HG03045 (cell line): ENCODE measurements around the gene KCNIP4.

Experiments
- ATAC-seq: cut with Tn5 transposase; IDR thresholded peaks from one replicate; pipeline ENCODE4 v1.9.1; 2021; ENCODE audit warnings: mild to moderate bottlenecking, moderate library complexity; ENCODE audit not compliant: unreplicated experiment

Gene KCNIP4

DNA sequence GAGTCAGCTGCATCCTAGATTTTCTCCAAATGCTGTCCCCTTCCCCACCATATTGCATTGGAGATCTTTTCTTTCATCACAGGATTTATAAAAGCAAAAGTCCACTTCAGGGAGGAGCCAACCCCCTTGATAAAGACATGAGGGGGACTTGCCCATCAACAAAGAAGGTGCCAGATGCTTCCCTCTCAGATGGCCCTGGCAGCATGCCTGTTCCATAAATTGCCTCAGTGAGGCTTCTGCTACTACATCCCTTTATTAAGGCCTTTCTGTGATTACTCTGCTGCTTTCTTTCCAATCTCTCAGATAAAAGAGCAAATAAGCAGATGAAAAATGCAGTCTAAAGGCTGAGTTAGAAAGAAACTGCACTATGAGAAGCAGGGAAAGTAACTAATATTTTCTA is 736.7 kb downstream of the KCNIP4 start:
- no peak for ATAC-seq

DNA sequence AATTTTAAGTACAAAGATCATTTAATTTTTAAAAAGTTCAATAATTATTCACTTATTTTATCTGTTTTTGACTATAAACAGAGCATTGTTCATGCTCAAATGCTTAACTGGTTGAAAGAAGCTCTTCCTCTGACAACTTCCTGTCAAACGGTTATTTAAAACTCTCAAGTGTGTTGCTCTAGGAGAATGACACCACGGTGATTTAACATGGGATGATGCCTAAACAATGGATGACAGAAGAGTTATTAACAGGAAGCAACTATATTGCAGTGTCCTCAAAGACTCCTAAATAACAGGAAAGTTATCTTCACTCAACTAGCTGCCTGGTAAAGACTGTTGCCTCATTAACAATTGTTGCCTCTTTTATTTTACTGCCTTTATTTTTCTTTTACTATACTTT is 738.7 kb downstream of the KCNIP4 start:
- ATAC-seq: no peak

DNA sequence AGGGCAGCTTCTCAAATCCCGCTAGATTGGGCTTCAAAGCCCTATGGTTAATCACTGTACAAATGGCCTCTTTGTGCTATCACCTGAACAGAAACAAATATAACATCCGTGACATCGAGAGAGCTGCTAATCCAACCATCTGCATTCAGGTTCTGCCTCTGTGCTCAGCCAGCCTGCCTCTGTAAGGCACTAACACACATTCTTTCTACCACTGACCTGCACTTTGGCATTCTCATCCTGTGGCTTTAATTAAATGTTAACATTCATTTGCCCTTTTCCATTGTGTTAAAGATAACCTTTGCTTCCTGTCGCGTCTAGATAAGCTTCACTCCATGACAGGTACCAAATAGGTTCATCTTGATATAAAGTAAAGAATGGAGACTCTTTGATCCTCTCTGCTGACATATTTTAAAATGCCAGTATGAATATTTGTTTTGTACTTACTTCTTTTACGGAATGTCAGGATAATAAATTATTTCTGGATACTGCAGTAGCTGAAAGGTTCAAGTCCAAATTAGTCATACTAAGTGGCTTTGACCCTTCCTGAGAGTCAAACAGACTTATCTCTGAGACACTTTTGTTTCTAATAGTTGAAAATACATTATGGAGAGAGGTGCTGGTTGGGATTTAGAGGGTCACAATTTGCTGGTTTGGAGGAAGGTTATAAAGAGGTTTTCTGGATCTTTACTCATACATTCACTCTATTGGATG is 742.6 kb downstream of the KCNIP4 start:
- no peak for ATAC-seq

DNA sequence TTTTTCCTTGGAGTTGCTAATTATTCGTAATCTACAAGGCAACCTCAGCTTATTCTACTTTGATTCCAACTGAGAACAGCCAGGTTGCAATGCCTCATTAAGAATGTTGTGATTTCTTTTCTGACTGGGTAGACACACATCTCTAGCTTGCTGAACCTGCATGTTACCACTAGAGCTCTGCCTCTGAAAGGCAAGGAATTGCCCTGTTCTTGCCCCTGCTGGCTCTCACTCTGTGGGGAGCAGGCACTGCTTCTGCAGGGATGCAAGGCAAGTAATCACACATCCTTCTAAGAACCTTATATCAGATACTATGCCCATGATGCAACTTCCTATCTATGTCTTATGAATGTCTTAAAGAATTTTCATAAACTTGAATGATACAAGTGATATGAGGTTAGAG is 745.2 kb downstream of the KCNIP4 start:
- no peak for ATAC-seq

DNA sequence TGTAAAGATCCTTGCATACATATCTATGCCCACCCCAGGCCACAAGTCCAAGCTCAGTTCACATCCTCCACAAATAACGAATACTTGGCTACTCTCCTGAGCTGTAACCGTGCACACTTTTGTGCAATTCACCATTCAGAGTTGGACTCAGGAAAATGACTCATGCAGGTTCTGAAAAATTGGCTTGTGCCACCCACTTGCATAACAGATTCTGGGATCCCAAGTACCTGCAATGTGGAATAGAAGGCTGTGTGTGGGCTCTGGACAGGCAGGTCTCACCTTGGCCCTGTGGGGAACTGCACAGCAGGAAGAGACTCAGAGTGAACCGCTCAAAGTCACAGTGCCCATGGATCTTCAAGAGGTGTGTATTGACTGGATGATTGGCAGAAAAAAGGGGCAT is 745.6 kb downstream of the KCNIP4 start:
- no peak for ATAC-seq

DNA sequence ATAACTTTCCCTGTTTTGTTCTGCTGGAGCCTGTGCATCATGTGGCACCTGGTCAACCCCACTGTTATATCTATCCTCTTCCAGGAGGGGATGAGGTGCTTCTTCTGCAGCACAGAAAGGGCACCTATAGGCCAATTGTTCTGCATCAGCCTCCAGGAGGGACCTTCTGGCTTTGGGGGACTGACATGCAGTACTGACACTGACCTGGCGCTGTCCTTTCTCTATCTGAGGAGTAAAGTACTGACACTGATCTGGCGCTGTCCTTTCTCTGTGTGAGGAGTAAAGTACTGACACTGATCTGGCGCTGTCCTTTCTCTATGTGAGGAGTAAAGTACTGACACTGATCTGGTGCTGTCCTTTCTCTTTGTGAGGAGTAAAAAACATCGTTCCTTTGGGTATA is 749.9 kb downstream of the KCNIP4 start:
- no peak for ATAC-seq

DNA sequence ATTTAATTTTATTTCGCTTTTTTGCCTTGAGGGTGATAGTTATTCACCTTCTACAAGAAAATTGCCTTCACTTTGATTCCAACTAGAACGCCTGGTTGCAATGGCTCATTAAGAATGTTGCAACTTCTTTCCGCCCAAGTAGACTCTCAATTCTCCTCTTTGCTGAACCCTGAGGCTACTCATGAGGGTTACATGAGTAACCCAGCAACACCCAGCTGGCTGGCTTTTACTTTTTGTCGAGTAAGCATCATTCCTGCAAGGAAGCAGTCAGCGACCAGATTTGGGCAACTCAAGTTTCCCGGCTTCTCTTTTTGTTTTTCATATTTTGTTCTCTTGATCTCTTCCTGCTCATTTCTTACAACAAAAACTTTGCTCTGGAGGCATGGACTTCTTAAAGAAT is 752.9 kb downstream of the KCNIP4 start:
- no peak for ATAC-seq

DNA sequence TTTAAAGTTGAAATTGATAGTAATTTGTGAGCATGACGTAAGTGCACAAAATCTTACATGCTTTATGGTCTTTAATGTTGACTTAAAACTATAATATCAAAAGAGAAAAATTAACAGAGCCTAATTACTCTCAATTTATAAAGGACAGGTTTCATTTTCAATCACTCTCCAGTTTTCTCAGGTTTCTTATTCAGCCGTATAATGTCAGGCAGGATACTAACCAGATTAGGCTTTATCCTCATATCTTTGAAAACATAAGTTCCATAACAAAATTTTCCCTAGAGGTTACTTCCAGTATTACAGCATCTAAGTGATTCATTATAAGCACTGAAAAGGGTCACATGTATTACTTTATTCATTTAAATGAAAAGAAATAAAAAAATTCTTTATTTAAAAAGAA is 756.2 kb downstream of the KCNIP4 start:
- no peak for ATAC-seq

DNA sequence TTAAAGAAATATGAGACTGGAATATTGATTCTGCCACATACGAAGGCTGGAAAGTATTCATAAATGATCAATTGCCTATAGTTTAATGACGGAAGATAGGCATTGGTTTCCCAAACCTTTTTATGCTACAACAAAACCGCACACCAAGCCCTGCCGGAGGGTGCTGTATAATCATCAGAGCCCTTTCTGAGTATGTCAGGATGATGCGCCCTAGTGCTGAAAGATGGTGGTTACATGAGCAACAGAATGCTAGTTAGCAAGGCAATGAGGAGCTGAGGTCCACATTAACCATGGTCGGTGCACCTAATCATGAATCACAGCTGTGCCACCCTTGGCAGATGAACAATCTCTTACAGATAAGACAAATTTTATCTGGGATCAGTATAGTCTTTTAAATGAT is 757.3 kb downstream of the KCNIP4 start:
- ATAC-seq: no peak

DNA sequence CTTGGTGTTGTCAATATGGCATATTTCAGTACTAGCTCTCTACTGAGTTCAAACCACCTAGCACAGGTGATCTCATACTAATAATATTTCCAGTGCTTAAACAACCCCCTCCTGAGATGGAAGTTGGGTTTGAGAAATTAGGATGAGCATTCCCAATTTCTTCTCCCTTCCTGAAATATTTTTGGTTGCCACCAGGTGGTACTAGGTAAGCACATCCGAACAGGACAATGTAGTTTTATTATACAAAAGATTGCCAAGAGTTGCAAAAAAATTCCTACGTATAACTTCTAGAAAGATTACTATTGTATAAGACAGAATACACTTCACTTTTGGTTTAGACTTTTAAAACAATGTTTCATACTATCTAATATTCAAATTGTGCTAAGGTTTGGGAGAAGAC is 763.8 kb downstream of the KCNIP4 start:
- ATAC-seq: no peak

DNA sequence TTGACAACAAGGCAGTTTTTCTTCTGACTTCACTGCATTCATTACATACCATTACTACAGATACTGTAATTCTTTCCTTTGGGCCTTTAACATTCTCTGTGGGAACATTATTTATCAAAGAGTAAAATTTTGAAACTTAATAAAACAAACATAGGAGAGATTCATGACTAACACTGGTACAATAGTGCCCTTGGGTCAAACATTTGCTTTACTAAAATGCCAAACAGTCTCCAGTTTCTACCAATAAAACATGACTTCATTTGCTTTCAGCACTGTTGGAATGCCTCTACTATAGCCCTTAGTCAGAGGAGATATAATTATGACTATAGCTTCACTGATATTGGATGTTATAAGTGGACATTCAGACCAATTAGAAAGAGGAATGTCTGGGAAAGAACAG is 766.9 kb downstream of the KCNIP4 start:
- no peak for ATAC-seq

DNA sequence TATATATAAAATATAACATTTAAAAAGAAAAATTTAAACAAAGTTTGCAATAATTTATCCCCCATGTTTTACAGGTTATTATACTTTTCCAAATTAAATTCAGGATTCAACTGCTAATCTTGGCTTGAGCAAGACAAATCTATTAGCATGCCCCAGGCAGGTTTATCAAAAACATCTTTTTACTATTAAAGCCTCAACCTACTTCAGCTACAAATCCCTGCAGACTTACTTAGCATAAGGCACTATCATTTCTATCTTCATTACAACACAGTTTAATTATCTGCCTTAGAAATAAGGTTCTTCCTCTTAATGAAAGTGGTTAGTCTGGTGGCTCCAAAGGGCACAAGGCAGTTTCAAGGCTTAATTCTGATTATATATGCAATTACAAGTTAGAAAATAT is 770.7 kb downstream of the KCNIP4 start:
- ATAC-seq: no peak

DNA sequence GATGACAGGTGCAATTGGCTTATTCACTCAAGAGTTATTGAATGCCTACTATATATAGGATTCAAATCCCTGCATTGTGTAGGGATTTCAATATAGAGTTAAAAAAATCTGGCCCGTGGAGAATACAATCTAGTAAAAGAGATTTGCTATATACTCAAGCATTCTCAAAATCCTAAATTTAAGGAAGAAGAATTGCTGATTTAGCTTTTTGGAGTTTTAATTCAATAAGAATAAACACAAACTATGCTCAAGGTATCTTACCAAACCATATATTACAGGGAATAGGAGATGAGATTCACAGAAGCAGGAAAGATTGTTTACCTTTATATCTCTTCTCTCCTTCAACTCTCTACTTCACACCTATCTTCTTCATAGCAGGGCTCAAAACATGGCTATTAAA is 771.5 kb downstream of the KCNIP4 start:
- ATAC-seq: no peak

DNA sequence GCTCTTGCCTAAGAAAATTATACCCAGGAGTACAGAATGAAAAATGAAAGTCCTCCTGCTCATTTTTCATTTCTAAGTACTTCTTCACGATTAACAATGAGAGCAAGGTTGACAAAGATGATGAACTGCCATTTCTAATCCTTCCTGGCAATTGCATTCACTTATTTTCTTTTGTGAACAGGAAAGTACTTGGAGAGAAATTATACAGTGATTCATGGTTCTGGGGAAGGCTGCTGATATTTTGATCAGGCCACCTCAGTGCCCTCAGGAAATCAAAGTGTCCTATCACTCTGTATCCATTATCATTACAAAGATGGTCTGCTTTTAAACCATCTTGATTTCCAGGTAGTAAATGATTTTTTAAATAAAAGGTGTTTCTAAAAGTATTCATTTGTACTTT is 780.9 kb downstream of the KCNIP4 start:
- no peak for ATAC-seq

DNA sequence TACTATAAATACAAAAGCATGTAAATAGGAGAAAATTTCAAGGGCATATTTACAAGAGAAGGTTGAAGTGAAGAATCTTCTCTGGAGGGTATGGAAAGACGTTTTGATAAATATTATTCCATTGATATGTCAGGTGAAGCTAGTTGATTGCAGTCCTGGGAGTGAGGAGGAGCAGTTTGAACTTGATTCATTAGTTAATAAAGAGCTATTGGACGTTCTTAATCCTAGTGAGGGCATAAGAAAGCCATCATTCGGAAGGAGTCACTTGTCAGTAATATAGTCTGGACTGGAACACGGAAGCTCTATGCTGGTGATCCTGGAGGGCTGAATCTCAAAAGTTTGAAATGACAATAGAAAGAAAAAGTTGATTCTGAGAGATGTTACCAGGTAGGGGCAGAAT is 793.2 kb downstream of the KCNIP4 start:
- ATAC-seq: no peak

DNA sequence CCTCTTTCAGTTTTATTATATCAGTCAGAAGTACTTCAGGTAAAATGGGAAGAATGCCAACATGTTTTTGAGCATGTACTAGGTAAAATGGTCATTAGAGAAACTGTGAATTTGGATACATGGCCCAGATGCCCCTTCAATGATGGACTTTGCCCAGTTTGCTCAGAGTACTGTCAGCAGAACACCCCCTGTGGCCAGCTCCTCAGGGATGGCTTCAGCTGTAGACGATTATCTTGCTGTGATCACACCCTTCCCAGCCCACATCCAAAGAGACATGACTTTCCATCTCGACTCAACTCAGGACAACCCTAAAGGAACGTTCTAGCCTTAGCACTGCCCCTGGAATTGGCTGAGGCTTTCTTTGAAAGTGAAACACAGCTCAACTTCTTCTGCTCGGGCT is 809.2 kb downstream of the KCNIP4 start:
- ATAC-seq: no peak

DNA sequence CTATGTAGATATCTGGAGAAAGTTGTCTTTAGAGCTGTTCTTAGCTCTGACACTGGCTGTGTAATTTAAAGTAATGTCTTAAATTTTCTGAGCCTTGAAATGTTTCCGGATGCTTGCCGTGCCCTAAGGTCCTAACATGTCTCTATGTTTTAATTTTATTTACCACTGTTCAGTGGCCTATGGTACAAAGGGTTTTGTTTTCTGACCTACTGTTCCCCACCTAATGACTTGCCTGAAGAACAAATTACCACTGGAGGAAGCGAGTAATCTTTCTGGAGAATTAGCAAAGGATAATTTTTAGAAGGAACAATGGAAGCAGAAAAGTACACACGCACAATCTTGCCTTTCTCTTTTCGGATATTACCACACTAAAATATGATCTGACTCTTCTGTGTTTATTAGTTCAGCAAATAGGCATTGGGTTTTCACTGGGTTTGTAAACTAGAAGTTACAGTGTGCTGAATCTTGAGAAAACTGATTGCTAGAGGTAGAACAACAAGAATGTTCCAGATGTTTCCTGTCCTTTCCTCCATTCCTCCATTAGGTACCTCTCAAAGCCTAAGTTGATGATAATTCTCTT is 812.4 kb downstream of the KCNIP4 start:
- no peak for ATAC-seq

DNA sequence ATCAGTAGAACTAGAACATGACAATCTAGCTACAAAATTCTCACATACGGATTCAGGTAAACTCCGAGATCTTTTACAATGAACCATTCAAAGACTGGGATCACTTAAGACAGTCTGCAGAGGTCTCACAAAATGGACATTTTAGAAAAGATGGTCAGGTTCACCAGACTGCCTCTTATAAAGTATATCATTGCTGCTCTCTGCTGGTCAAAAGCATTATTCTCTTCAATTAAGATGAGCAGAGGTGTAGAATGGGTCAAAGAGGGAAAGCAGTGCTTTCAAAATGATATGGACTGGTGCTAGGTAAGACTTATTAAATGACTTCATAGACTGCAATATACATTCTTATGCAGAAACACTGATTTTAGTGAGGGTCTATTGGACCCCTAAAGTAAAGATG is 813.6 kb downstream of the KCNIP4 start:
- no peak for ATAC-seq

DNA sequence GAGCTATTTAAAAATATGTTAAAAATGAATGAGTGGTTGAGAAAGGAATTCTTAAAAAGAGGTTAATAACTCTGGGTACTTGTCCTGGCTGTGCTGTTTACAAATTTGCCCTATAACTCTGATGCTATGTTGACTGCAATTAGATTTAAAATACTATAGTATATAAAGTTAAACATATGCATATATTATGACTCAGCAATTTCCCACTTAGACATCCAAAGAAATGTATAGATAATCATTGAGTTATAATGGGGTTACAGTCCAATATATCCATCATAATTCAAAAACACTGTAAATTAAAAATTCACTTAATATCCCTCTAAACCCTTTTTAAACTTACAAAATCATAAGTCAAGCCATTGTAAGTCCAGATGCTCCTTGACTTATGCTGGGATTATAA is 818.0 kb downstream of the KCNIP4 start:
- no peak for ATAC-seq

DNA sequence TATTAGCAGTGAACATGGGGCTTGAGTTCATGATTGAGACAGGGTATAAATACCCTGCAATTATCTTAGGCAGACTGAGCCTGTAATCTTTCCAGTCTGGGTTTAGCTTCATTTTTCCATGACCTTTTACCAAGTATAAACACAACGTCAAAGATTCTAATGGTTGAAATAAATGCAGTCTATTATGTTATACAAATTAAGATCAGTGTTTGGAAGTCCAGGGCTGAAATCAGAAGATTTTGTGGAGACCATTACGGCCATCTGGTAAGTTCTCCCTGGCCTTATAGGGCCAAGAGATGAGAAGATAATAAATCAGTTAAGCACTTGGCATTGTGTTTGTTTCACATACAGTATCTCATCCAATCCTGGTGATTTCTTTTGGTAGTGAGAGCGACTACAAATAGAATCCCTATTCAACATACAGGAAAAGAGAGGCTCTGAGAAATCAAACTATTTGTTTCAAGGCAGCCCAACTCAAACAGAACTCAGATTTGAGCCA is 822.5 kb downstream of the KCNIP4 start:
- no peak for ATAC-seq

DNA sequence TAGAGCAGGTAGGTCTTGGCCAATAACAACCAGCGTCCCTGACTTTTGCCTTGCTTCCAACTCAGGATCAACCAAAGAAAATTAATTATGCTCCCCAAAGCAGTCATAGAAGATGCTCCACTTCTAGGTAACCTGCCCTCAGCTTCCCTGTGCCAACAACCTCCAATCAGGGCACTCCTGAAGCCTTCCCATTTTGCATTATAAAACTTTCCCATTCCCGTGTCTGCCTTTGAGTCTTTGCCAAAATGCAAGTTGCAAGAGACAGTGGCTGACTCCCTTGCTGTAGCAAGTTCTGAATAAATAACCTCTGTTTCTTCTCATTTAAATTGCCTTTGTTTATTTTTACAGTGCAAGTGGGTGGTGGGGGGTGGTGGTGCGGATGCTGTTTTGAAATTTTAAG is 830.3 kb downstream of the KCNIP4 start:
- ATAC-seq: no peak

DNA sequence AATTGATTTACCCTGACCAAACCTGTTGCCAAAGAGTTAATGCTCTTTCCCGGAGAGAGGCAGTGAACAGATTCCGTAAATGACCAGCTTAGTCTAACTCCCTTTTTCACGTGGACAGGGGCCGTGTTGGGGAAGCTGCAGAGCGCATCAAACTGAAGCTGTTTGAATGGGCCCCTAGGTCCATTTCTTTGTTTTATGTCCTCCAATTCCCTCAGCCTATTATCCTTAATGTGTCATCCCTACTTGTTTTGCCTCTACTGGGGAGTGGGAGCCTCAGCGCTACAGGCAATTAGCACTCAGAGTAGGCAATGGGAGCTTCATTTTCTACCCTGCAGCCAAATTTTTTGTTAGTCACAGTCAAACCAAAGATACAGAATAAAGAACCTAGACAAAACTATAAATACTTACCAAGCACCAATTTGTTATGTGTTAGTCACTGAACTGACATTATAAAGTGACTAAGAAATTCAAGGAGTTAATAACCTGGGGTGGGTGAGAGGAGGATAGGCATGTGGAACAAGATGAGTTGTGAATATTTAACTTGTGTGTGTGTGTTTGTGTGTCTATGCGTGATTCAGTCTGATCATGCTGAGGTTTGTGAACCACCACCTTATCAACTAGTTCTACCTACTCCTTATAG is 830.9 kb downstream of the KCNIP4 start:
- ATAC-seq: no peak
